GM21786 (cell line): Measurements from ENCODE around the gene ZNF436.

Experiments used
- ATAC-seq: cut with Tn5 transposase; IDR thresholded peaks from one replicate; pipeline ENCODE4 v1.9.1; 2021; ENCODE audit not compliant: unreplicated experiment

The ZNF436 gene

GRCh38 chr1:23369335-23370013 is at the start of gene ZNF436:
Gene ZNF436 (minus strand): TSS chr1:23369836. CDS start chr1:23368005, 1,831 bp downstream.
- ATAC-seq: no peak

- ATAC-seq: no peak
These were observed 49.5 kb upstream of the ZNF436 start for GRCh38 chr1:23419180-23419579.

- ATAC-seq: no peak
These were observed 47.9 kb upstream of the ZNF436 start for GRCh38 chr1:23417570-23417969.

- no peak for ATAC-seq
These were observed 47.3 kb upstream of the ZNF436 start for GRCh38 chr1:23416964-23417363.

DNA sequence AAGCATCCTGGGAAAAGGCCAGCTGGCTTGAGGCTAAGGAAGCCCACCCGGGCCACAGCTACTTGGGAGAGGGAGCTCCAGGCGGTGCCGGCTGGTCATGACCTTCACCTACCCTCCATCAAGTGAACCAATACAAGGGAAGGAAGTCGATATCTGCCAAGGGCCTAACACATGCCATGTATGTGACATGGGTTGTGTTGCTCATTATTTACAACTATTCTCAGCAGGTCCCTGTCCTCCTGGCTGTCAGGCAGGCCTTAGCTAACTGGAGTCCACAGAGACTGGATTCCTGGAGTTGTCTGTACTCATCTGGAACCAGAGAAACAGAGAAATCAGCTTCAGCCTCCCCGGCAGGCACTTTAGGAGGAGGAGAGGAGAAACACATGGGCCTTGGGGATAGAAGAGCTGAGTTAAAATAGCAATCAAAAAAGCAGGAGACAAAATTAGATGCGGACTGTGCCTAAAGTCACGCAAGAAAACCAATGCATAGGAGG is 39.2 kb upstream of the ZNF436 start:
- no peak for ATAC-seq

GRCh38 chr1:23407016-23407630 is 37.5 kb upstream of the ZNF436 start:
- no peak for ATAC-seq

DNA sequence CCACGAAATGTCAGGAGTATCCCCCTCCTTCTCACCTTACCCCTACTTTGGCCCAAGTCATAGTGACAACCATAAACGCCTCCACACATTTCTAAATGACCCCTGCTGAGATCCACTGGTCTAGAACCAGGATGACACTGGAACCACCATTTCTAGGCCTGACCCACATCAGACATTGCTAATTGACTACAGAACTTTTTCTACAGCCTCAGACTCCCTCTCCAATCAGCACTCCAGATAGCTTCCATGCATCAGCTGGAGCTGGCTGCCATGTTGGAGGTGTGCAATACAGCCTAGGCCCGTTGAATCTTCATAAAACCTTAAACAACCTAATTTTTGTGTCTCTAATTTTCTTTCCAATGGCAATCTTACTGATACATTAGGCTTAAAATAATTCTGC is 36.3 kb upstream of the ZNF436 start:
- no peak for ATAC-seq

DNA sequence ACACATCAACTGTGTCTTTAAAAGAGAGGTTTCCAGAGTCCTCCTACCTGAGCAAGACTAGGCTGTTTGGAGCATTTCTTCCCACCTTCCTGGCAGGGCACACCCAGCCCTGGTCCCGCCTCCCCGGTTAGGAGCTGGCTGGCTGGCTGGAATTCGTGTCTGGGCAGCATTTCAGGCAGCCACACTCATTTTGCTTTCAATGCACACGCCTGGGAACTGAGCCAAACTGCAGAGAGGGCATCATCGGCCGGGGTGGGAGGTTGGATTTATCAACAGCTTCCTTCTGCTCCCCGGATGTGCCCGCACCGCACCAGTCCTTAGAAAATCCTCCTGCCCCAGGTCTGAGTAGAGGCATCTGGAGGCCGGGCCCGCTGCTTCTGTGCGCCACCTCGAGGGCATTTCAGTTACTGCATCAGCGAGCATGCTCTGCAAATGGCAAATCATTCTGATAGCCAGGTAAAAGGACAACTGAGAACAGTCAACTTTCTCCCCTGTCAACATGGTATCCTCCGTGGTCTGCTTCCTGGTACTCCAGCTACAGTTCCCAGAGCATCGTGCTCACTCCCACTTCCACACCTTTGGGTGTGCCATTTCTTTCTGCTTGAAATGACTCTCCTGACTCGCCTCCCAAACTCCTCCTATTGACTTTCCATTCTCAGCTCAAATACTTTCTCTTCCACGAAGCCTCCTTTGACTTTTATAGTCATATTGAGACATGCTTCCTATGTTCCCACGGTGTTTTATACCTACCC is 34.3 kb upstream of the ZNF436 start:
- no peak for ATAC-seq

DNA sequence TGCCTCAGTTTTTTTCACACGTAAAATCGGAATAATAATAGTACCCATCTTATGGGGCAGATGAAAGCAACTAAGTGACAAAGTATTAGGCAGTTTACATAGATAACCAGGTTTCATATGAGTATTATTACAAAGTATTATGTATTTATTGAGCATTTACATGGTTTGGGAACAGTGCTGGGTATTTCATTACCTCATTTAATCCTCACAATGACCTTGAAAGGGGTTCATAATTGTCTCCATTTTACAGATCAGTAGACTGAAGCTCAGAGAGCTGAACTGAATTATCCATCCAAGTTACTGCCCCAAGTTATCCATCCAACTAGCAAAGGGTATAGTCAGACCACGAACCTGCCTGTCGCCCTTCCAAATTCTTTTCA is 33.7 kb upstream of the ZNF436 start:
- ATAC-seq: no peak

GRCh38 chr1:23403038-23403336 is 33.4 kb upstream of the ZNF436 start:
- no peak for ATAC-seq

GRCh38 chr1:23402286-23403037 is 32.8 kb upstream of the ZNF436 start:
- ATAC-seq: no peak

GRCh38 chr1:23401313-23401712 is 31.7 kb upstream of the ZNF436 start:
- ATAC-seq: no peak

- no peak for ATAC-seq
These were observed 30.9 kb upstream of the ZNF436 start for GRCh38 chr1:23400324-23401114.

DNA sequence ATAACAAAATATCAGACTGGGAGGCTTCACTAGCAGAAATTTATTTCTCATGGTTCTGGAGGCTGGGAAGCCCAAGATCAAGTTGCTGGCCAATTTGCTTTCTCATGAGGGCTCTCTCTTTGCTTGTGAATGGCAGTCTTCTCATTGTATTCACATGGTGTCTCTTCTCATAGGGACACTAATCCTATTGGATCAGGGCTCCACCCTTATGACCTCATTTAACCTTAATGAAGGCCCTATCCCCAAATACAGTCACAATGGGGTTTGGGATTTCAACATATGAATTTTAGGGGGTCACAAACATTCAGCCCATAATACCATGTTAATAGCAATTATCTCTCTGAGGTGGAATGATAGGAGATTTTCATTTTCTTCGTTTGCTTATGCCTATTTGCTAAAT is 29.6 kb upstream of the ZNF436 start:
- no peak for ATAC-seq

GRCh38 chr1:23397908-23398307 is 28.3 kb upstream of the ZNF436 start:
- ATAC-seq: no peak

GRCh38 chr1:23396380-23396779 is 26.7 kb upstream of the ZNF436 start:
- no peak for ATAC-seq

GRCh38 chr1:23395849-23396248 is 26.2 kb upstream of the ZNF436 start:
- no peak for ATAC-seq

GRCh38 chr1:23395154-23395724 is 25.6 kb upstream of the ZNF436 start:
- ATAC-seq: no peak

DNA sequence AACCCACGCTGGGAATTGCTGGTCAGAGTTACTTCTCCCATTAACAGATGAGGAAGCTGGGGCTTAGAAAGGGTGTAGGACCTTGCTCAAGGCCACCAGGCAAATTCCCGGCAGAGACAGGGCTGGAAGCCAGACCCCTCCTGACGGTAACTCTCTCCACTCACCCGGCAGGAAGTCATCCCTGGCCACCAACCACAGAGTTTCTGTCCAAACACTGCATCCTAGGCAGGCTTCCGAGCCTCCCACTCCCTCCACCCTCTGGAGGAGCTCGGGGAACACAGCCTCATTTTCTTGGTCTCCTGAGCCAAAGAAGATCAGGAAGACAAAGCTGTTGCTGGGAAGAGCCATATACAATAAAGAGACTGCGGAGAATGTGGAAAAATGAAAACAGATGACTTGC is 25.0 kb upstream of the ZNF436 start:
- no peak for ATAC-seq

DNA sequence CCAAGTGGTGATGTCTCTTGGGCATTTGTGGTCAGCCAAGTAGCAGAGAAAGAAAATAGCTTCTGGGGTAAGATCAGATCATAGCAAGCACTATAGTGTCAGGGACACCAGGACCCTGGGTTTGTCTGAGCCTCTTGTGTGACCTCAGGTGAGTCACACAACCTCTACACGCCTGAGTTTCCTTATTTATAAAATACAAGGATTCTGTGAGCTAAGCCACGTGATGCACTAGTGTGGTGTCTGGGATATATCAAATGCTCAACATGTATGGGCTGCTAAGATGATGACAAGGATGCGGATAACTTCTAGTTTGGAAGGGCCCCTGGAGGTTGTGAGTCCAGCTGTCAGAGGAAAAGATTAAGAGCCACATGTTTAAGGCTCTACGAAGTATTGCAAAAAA is 24.5 kb upstream of the ZNF436 start:
- ATAC-seq: no peak
